Esophagus squamous epithelium (tissue), 4 donors: ENCODE measurements around the gene CACTIN.

Experiments
- CTCF ChIP-seq, 6 experiments: fragments of 450-650 bp in 4 of 6; fragments of 200-600 bp in 2 of 6; sonication (generic) in 2 of 6; IDR thresholded peaks; one replicate each; pipeline ENCODE4 v1.5.1; 2016 to 2019; ENCODE audit warnings: antibody characterized with exemption in 6 of 6, mild to moderate bottlenecking in 4 of 6, moderate library complexity in 4 of 6
- POLR2A ChIP-seq, 4 donors: fragments of 450-650 bp; IDR thresholded peaks; one replicate each; pipeline ENCODE4 v1.6.1; 2017; ENCODE audit warnings: antibody characterized with exemption in 4 of 4, mild to moderate bottlenecking in 4 of 4, moderate library complexity in 3 of 4

DNA sequence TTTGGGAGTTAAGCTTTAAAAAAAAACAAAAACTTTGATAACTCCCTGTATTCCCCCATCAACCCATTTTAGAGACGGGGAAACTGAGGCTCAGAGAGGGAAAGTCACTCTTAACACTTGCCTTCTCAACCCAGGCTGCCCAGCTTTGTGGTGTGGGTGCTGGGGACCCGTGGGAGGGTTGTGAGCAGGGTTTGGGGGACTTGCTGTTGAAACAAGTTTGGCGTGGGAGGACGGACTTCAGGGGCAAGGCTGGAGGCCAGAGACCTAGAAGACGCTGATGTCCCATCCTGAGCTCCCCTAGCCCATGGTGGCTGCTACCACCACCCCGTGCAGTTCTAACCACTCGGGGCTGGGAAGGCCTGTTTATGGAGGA lies 747 bp upstream of the CACTIN start:
- TF ChIP-seq CTCF (IDR thresholded peaks at IDR 0.05): no peak
- peak in 1 of 4 donors; percentile 6 for TF ChIP-seq POLR2A (IDR thresholded peaks at IDR 0.05)
